ENCODE measurements around the gene TTC39B. TPM values are rescaled to one million over a fixed set of nuclear protein-coding genes. Genes with fewer than 3 reads are reported as not detected.

Gene TTC39B
- total and polyA plus RNA-seq, 2 of the 8 experiments (the other 6 are each of a cell fraction or from before 2014, with no cell fraction given), result 1.6 to 10.9 TPM

DNA sequence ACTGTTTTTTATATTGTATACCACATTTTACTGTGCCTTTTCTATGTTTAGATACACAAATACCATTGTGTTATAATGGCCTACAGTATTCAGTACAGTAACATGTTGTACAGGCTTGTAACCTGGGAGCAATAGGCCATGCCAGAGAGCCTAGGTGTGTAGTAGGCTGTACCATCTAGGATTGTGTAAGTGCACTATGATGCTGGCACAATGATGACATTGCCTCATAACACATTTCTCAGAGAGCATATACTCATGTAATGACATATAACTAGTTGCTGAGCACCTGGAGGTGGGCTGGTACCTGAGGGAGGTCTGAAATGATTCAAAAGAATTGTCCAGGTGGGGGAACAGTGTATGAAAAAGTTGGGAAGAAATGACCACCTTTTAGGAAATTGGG lies 13.9 kb downstream of the TTC39B start (continued):
- TF ChIP-seq NRF1 (IDR thresholded peaks at IDR 0.05; ENCODE audit: low read depth, low read length), result no peak

All from H1 (cell line).